ENCODE measurements around the gene ULBP3. TPM values are rescaled to one million over a fixed set of nuclear protein-coding genes. Genes with fewer than 3 reads are reported as not detected.

Gene ULBP3
- total RNA-seq, 1 experiment from 2014 or later, result 4.0 TPM

GRCh38 chr6:150046943-150047342 is 22.0 kb downstream of the ULBP3 start:
- Mint-ChIP-seq H3K4me3 (no peak overlapping the region), H3K36me3 (no peaks in the 10 kb centered on the region), H3K4me1 (no peaks in the 10 kb centered on the region), H3K9me3 (peaks cover 4% of the 10 kb centered on the region; the same call in 1 of the 2 replicates), H3K27ac (no peak overlapping the region), H3K27me3 (ENCODE audit: low read depth) (peaks cover 41% of the 10 kb centered on the region)
- no peak for DNase-seq (ENCODE audit: low spot score)
- POLR2A ChIA-PET, result interaction anchor here (0.5 kb wide), 1 partner anchor 691 kb away, joined by 3 read pairs; no protein-coding TSS in a partner anchor
- ATAC-seq, result no peak
- CTCF ChIA-PET, result interaction anchor here (1.0 to 1.2 kb wide), 2 partner anchors 22 to 348 kb away, joined by 3 read pairs; partner anchors contain the start of gene ULBP3
- TF ChIP-seq IRF1 (CRISPR knock-in tag; IDR thresholded peaks at IDR 0.05) (no peak), AR (CRISPR knock-in tag; IDR thresholded peaks at IDR 0.05) (no peak)

- no peak for ATAC-seq
- Mint-ChIP-seq H3K27ac (no peak overlapping the region), H3K4me3 (no peak overlapping the region), H3K9me3 (no peaks in the 10 kb centered on the region), H3K36me3 (no peaks in the 10 kb centered on the region), H3K4me1 (no peaks in the 10 kb centered on the region), H3K27me3 (ENCODE audit: low read depth) (peaks cover 56% of the 10 kb centered on the region)
- no peak for DNase-seq (ENCODE audit: low spot score)
- TF ChIP-seq PREB (CRISPR knock-in tag; IDR thresholded peaks at IDR 0.05; ENCODE audit: borderline replicate concordance), result no peak
- no peak for TF ChIP-seq GABPB1 (CRISPR knock-in tag; IDR thresholded peaks at IDR 0.05)
- TF ChIP-seq ZNF671 (CRISPR knock-in tag; IDR thresholded peaks at IDR 0.05), result no peak
- TF ChIP-seq TEAD1 (CRISPR knock-in tag; IDR thresholded peaks at IDR 0.05), result no peak
- TF ChIP-seq TCF7 (CRISPR knock-in tag; IDR thresholded peaks at IDR 0.05; ENCODE audit: low read depth), result no peak
- TF ChIP-seq RORB (CRISPR knock-in tag; IDR thresholded peaks at IDR 0.05), result no peak
- ChIA-PET POLR2A (no interaction called here), CTCF (interaction anchor here (1.3 kb wide), 1 partner anchor 26 kb away, joined by 4 read pairs; no protein-coding TSS in a partner anchor)
Observed at GRCh38 chr6:150044621-150045145, 24.2 kb downstream of the ULBP3 start.

GRCh38 chr6:150043501-150044412 is 25.2 kb downstream of the ULBP3 start:
- POLR2A ChIA-PET, result no interaction called here
- CTCF ChIA-PET, result interaction anchor here (1.3 kb wide), 1 partner anchor 27 kb away, joined by 3 read pairs; no protein-coding TSS in a partner anchor
- Mint-ChIP-seq H3K27me3 (ENCODE audit: low read depth) (peaks cover 62% of the 10 kb centered on the region), H3K9me3 (no peaks in the 10 kb centered on the region), H3K4me1 (no peaks in the 10 kb centered on the region), H3K36me3 (no peaks in the 10 kb centered on the region), H3K4me3 (no peak overlapping the region), H3K27ac (no peak overlapping the region)
- ATAC-seq (no peak), DNase-seq (ENCODE audit: low spot score) (no peak)
- TF ChIP-seq PRRX2 (CRISPR knock-in tag; IDR thresholded peaks at IDR 0.05), result no peak
- no peak for TF ChIP-seq ZNF532 (CRISPR knock-in tag; IDR thresholded peaks at IDR 0.05; ENCODE audit: borderline replicate concordance)
- no peak for TF ChIP-seq ZNF512 (CRISPR knock-in tag; IDR thresholded peaks at IDR 0.05; ENCODE audit: borderline replicate concordance)
- TF ChIP-seq TP53 (CRISPR knock-in tag; IDR thresholded peaks at IDR 0.05), result no peak
- no peak for TF ChIP-seq CDX4 (CRISPR knock-in tag; IDR thresholded peaks at IDR 0.05; ENCODE audit: borderline replicate concordance)
- no peak for TF ChIP-seq FOXJ3 (CRISPR knock-in tag; IDR thresholded peaks at IDR 0.05; ENCODE audit: borderline replicate concordance)
- TF ChIP-seq ZNF425 (CRISPR knock-in tag; conservative IDR thresholded peaks at IDR 0.05), result no peak
- TF ChIP-seq TEAD1 (CRISPR knock-in tag; IDR thresholded peaks at IDR 0.05), result no peak
